Stimulated activated CD4-positive, alpha-beta T cell treated with anti-CD3 and anti-CD28 coated beads, Interleukin-12 subunit alpha, Interleukin-12 subunit beta, amount 100 ng/mL, for 4 hours (primary cell): ENCODE measurements around the gene PRXL2A.
A peak's percentile ranks its signal among the peaks of the same experiment; 100 is the strongest.

Experiments
- DNase-seq: peaks from one replicate; pipeline ENCODE4 v3.0.0-alpha.2; 2020

Gene PRXL2A

GRCh38 chr10:80447436-80448190 lies 39.3 kb downstream of the PRXL2A start:
- DNase-seq = no peak

- no peak for DNase-seq
These were observed 40.0 kb downstream of the PRXL2A start for GRCh38 chr10:80448209-80448942.

GRCh38 chr10:80449520-80449919 lies 41.2 kb downstream of the PRXL2A start:
- no peak for DNase-seq

GRCh38 chr10:80451132-80451531 lies 42.8 kb downstream of the PRXL2A start:
- DNase-seq = no peak

- no peak for DNase-seq
These were observed 43.7 kb downstream of the PRXL2A start for GRCh38 chr10:80452069-80452468.

DNA sequence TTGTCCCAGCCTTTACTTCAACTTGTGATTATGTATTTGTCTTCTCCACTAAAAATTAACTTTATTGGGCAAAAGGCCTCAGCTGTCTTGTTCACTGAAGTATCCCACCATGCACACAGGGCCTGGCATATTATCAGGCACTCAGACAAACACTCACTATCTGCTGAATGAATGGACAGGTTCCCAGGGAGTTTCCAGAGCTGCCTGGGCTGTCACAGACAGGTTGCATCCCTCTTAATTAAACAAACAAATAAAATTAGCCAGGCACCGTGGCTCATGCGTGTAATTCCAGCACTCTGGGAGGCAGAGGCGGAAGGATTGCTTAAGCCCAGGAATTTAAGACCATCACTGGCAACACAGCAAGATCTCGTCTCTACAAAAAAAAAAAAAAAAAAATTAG lies 44.3 kb downstream of the PRXL2A start:
- DNase-seq = no peak

GRCh38 chr10:80453056-80453841 lies 44.9 kb downstream of the PRXL2A start:
- DNase-seq = no peak

DNA sequence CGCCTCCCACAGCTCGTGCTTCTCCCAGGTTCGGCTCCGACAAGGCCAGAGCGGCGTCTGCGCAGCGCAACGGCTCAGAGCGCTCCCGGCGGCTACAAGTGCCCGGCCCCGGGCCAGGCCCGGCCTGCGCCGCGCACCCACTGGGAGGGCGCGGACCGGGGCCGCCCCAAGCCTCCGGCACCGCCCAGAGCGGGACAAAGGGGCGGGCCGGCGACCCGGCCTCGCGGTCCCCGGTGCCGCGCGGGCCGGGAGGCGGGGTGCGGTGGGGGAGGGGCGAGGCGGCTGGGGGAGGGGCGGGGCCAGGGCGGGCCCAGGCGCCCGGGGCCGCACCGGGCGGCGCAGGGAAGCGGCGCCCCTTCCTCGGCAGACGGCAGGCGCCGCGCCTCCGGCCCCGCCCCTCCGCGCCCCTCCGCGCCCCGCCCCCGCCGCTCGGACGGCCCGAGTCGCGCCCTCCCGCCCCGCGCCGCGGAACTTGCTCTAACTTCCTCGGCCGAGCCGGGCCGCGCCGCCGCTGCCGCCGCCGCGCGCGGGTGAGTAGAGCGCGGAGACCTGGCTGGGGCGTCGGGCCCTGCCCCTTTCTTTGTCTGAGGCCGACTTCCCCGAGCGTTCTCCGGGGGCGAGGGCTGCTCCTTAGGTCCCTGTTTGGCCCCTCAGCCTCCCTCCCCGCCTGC lies 45.6 kb downstream of the PRXL2A start, which contains the start of gene TSPAN14:
TSPAN14 (plus strand) TSS at position 469 of the 671 bp plus-strand sequence. CDS start 34,924 bp downstream, outside the sequence.
- peak; percentile 73 for DNase-seq

- DNase-seq = no peak
These were observed 46.4 kb downstream of the PRXL2A start for GRCh38 chr10:80454513-80455460.

GRCh38 chr10:80455461-80456349 lies 47.4 kb downstream of the PRXL2A start:
- no peak for DNase-seq

DNA sequence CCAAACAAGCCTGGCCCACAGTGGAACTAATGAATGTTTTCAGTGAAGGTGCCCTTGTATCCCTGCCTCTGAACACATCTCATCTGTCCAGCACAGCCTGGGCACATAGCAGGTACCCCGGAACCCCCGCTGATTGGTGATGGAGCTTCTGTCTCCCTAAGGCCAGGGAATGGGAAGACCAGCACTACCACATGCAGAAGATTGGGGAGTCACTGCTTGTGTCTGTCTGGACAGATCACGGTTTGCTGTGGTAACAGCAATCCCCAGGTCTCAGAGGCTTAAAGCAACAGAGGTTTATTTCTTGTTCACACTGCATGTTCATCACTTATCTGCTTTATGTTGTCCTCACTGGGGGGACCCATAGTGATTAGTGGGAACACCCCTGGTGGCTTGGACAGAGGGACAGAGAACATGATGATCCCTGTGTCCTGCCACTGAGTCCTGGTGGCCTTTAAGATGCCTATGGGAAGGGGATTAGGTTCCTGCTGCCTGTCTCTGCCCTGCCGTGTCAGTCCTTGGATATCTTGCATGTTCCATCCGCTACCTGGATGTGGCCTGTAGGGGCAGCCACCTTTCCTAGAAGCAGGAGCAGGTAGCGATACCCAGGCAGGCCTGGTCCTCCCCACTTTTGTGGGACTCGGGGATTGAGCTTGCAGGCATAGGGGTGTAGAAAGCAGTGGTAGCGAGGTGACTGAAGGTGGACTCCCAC lies 49.4 kb downstream of the PRXL2A start:
- DNase-seq = no peak

- no peak for DNase-seq
These were observed 49.9 kb downstream of the PRXL2A start for GRCh38 chr10:80458263-80458625.

DNA sequence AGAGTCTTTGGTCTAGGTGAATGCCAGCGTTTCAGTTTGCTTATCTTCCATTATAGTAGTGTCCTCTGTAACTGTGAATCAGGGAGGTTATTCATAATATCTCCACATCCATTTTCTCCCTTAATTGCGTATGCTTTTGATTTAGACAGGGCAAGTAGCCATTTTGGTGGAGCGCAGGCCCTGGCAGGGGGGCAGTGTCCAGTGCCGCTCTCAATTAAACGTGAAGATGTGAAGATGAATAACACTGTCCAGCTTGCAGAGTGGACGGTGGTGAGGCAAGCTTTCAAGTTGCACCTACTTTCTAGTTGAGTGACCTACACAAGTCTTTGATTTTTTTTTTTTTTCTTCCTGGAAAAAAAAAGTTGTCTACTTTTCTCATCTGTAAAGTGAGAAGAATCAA lies 50.3 kb downstream of the PRXL2A start:
- DNase-seq = no peak

DNA sequence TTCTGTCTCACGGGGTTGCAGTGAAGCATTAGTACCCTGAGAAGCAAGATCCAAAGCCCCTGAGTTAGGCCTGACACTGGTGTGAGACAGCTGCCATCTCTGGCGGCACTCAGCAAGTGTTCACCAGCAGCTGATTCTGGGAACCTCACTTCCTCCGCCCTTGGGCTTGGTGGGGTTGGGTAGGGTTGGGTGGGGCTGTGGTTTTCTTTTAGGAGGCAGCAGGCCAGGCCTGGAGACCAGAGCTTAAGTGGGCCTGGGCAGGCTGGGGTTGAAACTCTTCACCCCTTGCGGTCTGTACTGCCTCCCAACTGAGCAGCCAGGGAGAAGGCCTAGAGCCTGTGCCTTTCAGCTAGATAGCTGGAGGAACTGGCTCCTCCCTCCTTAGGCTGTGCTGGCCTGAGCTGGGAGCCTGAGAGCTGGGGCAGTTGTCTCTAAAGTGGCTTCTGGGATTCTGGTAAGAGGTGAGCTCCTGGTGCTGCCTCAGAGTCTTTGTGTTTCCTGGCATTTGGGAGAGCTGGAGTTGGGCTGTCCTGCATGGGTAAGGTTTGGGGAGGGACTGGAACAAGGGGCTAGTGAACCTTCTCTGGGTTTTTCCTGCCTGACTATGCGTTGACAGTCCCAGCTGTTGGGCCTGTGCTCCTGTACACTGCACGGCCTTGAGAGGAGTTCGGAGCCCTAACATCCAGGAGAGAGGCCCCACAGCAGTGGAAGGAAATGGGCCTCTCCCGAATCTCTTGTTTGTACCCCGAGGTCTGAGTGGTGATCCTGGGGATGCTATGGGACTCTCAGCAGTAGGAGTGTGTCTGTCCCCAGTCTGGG lies 50.9 kb downstream of the PRXL2A start:
- peak; percentile 43 for DNase-seq

- no peak for DNase-seq
These were observed 52.3 kb downstream of the PRXL2A start for GRCh38 chr10:80460399-80461207.

DNA sequence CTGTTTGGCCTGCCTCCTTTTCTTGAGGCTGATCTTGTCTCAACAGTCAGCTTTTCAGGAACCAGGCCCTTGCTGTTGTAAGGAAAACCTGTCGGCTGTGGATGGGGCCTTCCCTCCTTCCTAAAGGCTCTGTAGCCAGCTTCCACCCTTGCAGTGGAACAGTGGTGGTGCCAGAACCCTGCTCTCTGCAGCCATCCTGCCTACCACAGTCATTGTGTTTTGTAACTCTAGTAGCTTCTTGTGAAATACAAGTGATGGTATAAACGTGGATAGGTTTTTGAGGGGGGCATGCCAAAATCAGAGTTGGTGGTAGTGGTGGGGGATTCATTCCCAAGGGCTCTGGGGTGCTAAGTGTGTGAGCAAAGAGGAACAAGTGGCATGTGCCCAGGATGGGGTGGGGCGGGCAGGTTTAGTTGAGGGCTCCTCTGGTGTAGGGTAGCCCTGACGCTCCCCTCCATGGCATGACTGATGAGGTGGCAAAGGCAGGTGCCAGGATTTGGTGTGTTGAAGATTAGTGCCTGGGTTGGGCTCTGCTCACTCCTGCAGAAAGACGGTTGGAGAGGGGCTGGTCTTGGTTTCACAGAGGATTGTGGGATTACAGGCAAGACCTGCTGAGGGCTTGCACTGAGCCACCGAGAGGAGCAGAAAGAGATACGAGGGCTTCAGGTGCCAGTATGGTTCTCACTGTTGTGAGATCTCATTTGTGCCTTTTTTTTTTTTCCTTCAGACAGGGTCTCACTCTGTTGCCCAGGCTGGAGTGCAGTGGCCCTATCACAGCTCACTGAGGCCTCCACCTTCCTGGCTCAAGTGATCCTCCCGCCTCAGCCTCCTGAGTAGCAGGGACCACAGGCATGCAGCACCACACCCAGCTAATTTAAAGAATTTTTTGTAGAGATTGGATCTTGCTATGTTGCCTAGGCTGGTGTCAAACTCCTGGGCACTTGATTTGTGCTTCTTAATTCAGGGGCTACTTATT lies 53.1 kb downstream of the PRXL2A start:
- DNase-seq = no peak
